ENCODE measurements around the gene SPSB1.

SPSB1 gene

DNA sequence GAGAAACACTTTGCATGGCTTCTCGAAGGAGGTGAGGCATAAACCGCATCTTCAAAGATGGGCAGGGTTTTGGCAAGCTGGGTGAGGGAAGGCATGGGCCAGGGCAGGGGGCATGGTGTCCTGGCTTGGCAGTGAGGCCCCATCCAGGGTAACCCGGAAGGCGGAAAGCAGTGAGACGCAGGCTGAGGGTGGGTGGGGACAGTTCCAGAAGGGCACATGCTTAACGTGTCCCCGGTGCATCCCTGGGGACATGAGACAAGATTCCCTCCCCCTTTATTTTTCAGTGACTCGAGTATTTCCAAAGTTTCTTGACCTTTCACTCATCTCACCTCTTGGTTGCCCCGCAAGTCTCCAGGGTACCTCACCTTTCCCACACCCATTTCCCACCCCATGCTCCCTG is 123.8 kb downstream of the SPSB1 start:
- Histone ChIP-seq H3K36me3 (ENCODE audit: control insufficient read depth in 2 of 2, insufficient read depth in 1 of 2, low read length in 2 of 2) (no peaks in the 10 kb centered on the region), H3K4me3 (ENCODE audit: low read depth, low read length) (no peak overlapping the region), H3K4me1 (ENCODE audit: control insufficient read depth, insufficient read depth, low read length) (0 out of 2 replicates have a peak, but pooled peaks cover 2% of the 10 kb centered on the region), H3K27ac (ENCODE audit: extremely low read depth, low read depth, low read length) (no peak overlapping the region), H3K9me3 (ENCODE audit: control insufficient read depth, insufficient read depth, low read depth, low read length) (no peaks in the 10 kb centered on the region)
- POLR2A ChIA-PET = no interaction called here
- CTCF ChIA-PET = interaction anchor here (0.6 kb wide), 1 partner anchor 160 kb away, joined by 3 read pairs; no protein-coding TSS in a partner anchor
- TF ChIP-seq ZNF416 (tag by site-specific recombination; IDR thresholded peaks at IDR 0.05) (no peak), ZNF366 (tag by site-specific recombination; conservative IDR thresholded peaks at IDR 0.05) (no peak), IKZF3 (tag by site-specific recombination; IDR thresholded peaks at IDR 0.05) (no peak), ZBTB11 (tag by site-specific recombination; conservative IDR thresholded peaks at IDR 0.05; ENCODE audit: low read depth) (no peak)

DNA sequence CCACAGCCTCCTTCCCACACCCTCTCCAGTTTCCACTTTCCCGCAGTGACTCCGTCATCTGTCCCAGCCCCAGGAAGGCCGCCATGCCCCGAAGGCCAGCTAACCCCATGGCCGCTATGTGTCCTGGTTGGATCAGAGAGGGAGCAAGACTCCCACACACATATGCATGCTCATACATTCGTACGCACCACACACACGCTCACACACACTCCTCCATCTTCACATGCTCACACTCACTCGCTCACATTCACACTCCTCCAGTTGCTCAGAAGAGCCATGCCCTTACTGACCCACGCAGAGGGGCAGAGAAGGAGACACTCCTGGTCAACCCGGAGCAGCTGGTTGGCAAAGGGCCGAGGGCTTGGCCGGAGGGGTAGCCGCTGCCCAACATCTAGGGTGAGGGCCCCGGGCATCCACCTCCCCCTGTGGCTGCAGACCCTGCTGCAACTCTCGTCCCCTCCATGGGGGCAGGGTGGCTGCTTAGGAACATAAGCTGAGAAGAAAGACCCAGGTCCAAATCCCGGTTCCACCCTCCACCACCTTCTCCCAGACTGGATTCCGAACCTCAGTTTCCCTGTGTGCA is 124.3 kb downstream of the SPSB1 start:
- CTCF ChIA-PET = interaction anchor here (0.6 kb wide), 1 partner anchor 160 kb away, joined by 3 read pairs; no protein-coding TSS in a partner anchor
- H3K36me3 ChIP-seq (ENCODE audit: control insufficient read depth in 2 of 2, insufficient read depth in 1 of 2, low read length in 2 of 2) = no peaks in the 10 kb centered on the region
- POLR2A ChIA-PET = no interaction called here
- H3K27ac ChIP-seq (ENCODE audit: extremely low read depth, low read depth, low read length) = no peak overlapping the region
- TF ChIP-seq EGR2 (tag by site-specific recombination; IDR thresholded peaks at IDR 0.05; ENCODE audit: low read depth) = peak; percentile 53
- TF ChIP-seq ZFP3 (tag by site-specific recombination; IDR thresholded peaks at IDR 0.05; ENCODE audit: low read depth) = no peak
- 0 out of 2 replicates have a peak, but pooled peaks cover 2% of the 10 kb centered on the region for H3K4me1 ChIP-seq (ENCODE audit: control insufficient read depth, insufficient read depth, low read length)
- no peaks in the 10 kb centered on the region for H3K9me3 ChIP-seq (ENCODE audit: control insufficient read depth, insufficient read depth, low read depth, low read length)
- H3K4me3 ChIP-seq (ENCODE audit: low read depth, low read length) = no peak overlapping the region

- H3K27ac ChIP-seq (ENCODE audit: extremely low read depth, low read depth, low read length) = no peak overlapping the region
- CTCF ChIA-PET = no interaction called here
- no peaks in the 10 kb centered on the region for H3K9me3 ChIP-seq (ENCODE audit: control insufficient read depth, insufficient read depth, low read depth, low read length)
- POLR2A ChIA-PET = no interaction called here
- H3K4me3 ChIP-seq (ENCODE audit: low read depth, low read length) = no peak overlapping the region
- 0 out of 2 replicates have a peak, but pooled peaks cover 2% of the 10 kb centered on the region for H3K4me1 ChIP-seq (ENCODE audit: control insufficient read depth, insufficient read depth, low read length)
- TF ChIP-seq TSHZ1 (tag by site-specific recombination; IDR thresholded peaks at IDR 0.05; ENCODE audit: borderline replicate concordance) = no peak
- no peak for TF ChIP-seq SALL2 (tag by site-specific recombination; IDR thresholded peaks at IDR 0.05; ENCODE audit: borderline replicate concordance)
- H3K36me3 ChIP-seq (ENCODE audit: control insufficient read depth in 2 of 2, insufficient read depth in 1 of 2, low read length in 2 of 2) = no peaks in the 10 kb centered on the region
Measured at GRCh38 chr1:9417695-9418094, 125.0 kb downstream of the SPSB1 start.

- no peak overlapping the region for H3K4me3 ChIP-seq (ENCODE audit: low read depth, low read length)
- H3K27ac ChIP-seq (ENCODE audit: extremely low read depth, low read depth, low read length) = no peak overlapping the region
- POLR2A ChIA-PET = no interaction called here
- H3K36me3 ChIP-seq (ENCODE audit: control insufficient read depth in 2 of 2, insufficient read depth in 1 of 2, low read length in 2 of 2) = no peaks in the 10 kb centered on the region
- H3K9me3 ChIP-seq (ENCODE audit: control insufficient read depth, insufficient read depth, low read depth, low read length) = no peaks in the 10 kb centered on the region
- no peaks in the 10 kb centered on the region for H3K4me1 ChIP-seq (ENCODE audit: control insufficient read depth, insufficient read depth, low read length)
- CTCF ChIA-PET = interaction anchor here (0.6 kb wide), 2 partner anchors 152 to 366 kb away, joined by 6 to 7 read pairs; no protein-coding TSS in a partner anchor
- TF ChIP-seq ZNF529 (tag by site-specific recombination; IDR thresholded peaks at IDR 0.05; ENCODE audit: insufficient replicate concordance) = no peak
- TF ChIP-seq ZSCAN4 (tag by site-specific recombination; IDR thresholded peaks at IDR 0.05) = no peak
- no peak for TF ChIP-seq ZNF843 (tag by site-specific recombination; IDR thresholded peaks at IDR 0.05)
- no peak for TF ChIP-seq ZNF621 (tag by site-specific recombination; IDR thresholded peaks at IDR 0.05)
- TF ChIP-seq ZNF544 (tag by site-specific recombination; IDR thresholded peaks at IDR 0.05) = no peak
- no peak for TF ChIP-seq ZNF791 (tag by site-specific recombination; IDR thresholded peaks at IDR 0.05)
- TF ChIP-seq ZNF623 (tag by site-specific recombination; IDR thresholded peaks at IDR 0.05) = no peak
- no peak for TF ChIP-seq ZNF76 (tag by site-specific recombination; IDR thresholded peaks at IDR 0.05; ENCODE audit: borderline replicate concordance, low read depth)
- TF ChIP-seq ZNF148 (tag by site-specific recombination; IDR thresholded peaks at IDR 0.05; ENCODE audit: borderline replicate concordance) = no peak
Measured at GRCh38 chr1:9418851-9419250, 126.2 kb downstream of the SPSB1 start.
